HG02588 (cell line): ENCODE measurements around the gene IRS2.
A peak's percentile ranks its signal among the peaks of the same experiment; 100 is the strongest.
"Not testable (repeated sequence)": the region's sequence is repeated elsewhere in the genome, so short reads cannot be mapped to it uniquely, and the experiment has no call there.

ENCODE experiments used
- ATAC-seq: cut with Tn5 transposase; IDR thresholded peaks from one replicate; pipeline ENCODE4 v1.9.1; 2021; ENCODE audit warnings: mild to moderate bottlenecking, moderate library complexity; ENCODE audit not compliant: unreplicated experiment

Gene IRS2, protein sequence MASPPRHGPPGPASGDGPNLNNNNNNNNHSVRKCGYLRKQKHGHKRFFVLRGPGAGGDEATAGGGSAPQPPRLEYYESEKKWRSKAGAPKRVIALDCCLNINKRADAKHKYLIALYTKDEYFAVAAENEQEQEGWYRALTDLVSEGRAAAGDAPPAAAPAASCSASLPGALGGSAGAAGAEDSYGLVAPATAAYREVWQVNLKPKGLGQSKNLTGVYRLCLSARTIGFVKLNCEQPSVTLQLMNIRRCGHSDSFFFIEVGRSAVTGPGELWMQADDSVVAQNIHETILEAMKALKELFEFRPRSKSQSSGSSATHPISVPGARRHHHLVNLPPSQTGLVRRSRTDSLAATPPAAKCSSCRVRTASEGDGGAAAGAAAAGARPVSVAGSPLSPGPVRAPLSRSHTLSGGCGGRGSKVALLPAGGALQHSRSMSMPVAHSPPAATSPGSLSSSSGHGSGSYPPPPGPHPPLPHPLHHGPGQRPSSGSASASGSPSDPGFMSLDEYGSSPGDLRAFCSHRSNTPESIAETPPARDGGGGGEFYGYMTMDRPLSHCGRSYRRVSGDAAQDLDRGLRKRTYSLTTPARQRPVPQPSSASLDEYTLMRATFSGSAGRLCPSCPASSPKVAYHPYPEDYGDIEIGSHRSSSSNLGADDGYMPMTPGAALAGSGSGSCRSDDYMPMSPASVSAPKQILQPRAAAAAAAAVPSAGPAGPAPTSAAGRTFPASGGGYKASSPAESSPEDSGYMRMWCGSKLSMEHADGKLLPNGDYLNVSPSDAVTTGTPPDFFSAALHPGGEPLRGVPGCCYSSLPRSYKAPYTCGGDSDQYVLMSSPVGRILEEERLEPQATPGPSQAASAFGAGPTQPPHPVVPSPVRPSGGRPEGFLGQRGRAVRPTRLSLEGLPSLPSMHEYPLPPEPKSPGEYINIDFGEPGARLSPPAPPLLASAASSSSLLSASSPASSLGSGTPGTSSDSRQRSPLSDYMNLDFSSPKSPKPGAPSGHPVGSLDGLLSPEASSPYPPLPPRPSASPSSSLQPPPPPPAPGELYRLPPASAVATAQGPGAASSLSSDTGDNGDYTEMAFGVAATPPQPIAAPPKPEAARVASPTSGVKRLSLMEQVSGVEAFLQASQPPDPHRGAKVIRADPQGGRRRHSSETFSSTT (N-terminal part only)

DNA sequence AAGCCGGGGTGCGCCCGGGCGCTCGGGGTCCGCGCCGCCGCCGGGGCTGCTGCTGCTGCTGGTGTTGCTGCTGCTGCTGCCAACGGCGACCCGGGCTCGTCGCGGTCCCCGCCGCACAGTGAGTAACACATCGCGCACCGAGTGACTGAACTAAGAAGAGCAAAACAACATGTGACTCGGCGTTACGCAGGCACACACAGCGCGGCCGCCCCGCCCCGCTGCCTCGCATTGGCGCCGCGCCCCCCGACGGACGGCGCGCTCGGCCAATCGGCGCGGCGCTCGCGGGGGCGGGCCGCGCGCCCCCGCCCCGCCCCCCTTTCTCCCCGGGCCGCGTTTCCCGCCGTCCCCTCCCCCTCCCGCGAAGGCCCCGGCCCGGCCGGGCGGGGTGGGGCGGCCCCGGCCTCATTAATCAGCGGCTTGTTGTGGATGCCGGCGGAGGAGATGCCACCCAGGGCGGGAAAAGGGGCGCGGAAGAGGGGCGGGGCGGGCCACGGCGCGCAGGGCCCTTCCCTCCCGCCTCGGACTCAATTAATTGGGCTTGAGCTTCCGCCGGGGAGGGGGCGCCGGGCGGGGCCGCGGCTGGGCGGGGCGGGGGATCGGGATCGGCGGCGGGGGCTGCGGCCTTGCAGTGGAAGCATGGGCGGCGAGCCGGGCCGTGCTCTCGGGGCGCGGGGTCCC, at the start of gene IRS2:
IRS2 (minus strand) TSS at position 127 of the 678 bp plus-strand sequence. CDS start 530 bp downstream, outside the sequence.
- peak; percentile 93 for ATAC-seq

DNA sequence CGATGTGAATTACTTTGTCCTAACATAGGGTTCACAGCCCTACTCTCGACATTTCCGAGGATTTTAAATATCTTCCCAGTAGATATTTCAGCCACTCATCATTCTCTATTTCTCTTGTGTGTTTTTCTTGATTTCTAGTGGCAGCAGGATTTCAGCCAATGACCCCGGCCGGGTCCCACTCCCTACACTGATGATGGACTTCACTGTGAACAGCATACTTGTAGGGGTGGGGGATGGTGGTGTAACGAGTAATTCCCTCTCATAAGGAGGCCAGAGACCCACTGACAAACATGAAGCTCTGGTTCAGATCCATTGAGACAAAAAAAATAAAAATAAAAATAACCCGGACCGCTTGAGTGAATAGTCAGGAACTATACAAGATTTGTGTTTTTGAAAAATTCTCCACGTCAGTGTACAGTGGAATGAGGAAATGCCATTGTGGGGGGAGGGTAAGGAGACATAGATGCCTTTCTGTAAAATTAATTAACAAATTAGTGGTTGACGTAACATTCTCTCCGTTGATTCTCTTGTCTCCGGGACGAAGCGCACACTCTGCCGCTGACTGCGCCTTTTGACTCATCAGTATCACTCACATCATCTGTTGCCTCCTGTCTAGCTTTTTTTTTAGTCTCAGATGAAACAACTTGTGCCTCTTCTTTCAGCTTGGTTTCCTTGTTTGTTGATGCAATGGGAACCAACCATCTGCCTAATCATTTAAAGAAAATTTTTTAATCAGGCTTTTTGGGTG, 48.8 kb upstream of the IRS2 start:
- no peak for ATAC-seq

DNA sequence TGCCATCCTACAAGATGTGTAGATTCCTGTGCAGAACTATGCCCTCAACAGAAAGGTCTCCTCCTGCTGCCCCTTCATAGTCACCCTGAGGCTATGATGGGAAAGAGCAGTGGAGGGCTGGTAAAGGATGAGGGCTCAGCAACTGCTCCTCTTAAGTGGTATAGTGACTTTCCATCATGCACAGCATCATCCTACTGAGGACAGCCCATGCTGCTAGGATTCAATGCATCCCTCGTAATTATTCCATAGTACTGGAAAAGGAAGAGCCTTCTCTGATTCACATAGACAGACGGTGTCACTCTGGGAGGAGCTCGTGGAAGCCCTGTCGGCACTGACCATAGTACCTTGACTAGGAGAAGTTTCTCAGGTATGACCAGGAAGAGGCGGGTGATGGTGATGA, 47.6 kb upstream of the IRS2 start:
- ATAC-seq = no peak

DNA sequence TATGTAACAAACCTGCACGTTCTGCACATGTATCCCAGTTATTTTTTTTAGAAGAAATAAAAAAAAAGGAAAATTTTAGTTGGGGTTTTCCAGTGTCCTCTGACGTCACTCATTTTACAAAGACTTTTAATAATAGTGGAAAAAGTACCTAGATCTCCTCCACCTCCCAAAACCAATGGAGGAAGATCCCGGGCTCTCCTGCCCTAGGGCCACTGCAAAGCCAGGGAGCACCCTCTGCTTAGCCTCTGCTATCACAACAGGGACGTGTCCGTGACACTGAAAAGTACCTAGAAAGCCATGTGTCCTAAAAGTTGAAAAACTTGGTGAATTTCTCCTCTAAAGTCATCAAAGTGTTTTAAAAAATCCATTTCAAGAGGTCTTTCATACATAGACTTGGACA, 46.7 kb upstream of the IRS2 start:
- no peak for ATAC-seq

DNA sequence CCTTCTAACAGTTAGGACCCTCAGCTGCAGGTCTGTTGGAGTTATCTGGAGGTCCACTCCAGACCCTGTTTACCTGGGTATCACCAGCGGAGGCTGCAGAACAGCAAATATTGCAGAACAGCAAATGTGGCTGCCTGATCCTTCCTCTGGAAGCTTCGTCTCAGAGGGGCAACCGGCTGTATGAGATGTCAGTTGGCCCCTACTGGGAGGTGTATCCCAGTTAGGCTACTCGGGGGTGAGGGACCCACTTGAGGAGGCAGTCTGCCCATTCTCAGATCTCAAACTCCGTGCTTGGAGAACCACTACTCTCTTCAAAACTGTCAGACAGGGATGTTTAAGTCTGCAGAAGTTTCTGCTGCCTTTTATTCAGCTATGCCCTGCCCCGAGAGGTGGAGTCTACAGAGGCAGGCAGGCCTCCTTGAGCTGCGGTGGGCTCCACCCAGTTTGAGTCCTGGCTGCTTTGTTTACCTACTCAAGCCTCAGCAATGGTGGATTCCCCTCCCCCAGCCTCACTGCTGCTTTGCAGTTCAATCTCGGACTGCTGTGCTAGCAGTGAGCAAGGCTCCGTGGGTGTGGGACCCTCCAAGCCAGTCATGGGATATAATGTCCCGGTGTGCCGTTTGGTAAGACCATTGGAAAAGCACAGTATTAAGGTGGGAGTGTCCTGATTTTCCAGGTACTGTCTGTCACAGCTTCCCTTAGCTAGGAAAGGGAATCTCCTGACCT, 42.4 kb upstream of the IRS2 start:
- ATAC-seq = not testable (repeated sequence)

DNA sequence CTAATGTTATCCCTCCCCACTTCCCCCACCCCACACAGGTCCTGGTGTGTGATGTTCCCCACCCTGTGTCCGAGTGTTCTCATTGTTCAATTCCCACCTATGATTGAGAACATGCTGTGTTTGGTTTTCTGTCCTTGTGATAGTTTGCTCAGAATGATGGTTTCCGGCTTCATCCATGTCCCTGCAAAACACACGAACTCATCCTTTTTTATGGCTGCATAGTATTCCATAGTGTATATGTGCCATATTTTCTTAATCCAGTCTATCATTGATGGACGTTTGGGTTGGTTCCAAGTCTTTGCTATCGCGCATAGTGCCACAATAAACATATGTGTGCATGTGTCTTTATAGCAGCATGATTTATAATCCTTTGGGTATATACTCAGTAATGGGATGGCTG, 36.8 kb upstream of the IRS2 start:
- ATAC-seq = not testable (repeated sequence)

DNA sequence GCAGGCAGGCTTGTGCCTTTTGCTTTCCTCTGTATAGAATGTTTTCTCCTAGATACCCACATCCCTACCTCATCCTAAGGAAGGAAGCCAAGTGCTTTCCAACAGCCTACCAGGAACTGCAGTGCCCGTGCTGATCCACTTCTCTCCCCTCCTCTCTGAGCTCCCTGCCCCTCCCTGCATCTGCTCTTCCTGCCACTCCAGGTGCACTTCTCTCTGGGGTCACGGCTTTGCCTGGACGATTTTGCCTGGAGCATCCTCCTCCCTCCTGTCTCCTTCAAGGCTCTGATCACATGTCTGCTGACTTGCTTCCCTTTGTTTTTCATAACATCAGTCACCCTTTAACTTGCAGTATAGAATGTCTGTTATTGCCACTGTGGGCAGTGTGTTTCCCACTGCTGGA, 34.7 kb upstream of the IRS2 start:
- ATAC-seq = no peak

DNA sequence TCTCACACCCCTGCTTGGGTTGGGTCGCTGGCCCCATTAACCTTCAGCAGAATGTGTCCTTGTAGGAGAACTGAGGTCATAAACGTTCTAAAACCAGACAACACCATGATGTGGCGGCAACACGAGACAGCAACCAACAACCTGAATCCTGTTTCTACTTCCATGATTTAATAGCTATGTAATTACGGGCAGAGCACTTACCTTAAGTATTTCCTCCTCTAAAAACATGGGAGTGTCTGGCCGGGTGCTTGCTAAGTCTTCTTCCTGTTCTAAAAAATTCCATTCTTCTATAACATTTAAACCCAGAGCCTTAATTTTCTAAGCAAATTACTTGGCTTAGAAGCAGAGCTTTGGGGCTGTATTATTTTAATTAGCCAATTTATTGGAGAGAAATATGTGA, 33.5 kb upstream of the IRS2 start:
- no peak for ATAC-seq

DNA sequence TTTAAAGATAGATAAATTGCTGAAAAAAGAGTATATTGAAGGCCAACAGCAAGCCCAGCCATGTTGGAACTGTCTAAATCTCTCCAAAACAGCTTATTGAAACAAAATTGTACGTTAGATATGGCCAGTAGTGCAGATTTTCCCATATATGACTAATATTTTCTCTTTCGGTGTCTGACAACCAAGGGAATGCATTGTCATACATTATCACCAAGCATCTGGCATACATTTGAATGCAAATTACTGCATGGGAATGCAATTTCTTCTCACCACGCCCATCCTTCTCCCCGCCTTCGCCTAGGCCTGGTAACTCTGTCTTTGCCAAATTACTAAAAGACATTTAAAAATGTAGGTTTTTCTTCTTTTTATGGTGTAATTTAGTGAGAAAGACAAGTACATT, 32.5 kb upstream of the IRS2 start:
- no peak for ATAC-seq

DNA sequence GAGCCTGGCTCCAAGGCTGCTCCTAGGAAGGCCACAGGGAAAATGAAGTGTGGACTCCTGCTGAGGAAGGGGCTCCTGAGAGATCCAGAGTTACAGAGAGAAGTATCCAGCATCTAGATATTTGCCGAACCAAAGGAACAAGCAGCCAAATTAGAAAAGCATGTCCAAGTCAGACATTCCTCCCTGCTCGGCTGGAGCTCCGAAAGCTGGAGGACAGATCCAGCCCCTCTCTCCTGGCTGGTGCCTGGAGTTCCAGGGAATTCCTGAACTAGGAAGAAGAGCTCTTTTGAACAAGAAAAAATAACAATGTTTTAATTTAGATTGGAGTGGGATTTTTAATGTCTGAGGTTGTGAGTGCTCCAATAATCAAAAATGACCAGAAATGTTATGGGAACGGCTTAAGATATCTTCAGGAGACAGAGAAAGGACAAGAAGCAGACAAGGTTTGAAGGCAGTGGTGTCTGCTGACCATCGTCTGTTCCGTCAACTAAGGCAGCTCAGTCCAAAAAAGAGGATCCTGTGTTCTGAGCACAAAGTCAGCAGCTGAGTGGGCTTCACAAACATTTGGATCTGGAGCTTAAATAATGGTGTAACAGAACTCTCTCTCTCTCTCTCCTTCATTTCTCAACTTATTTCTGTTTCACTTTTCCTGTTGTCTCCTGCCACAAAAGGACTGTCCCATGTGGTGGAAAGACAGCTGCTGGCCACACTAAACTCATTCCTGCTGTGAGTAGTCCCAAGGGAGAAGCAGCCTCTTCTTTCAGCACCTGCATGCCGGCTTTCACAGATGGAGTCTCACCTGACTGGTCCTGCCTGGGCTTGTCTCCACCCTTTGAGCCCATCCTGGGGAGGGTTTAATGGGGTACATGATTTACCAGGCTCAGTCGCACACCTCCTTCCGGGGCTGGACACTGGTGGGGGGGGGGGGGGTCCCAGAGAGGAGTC, 31.5 kb upstream of the IRS2 start:
- ATAC-seq = no peak

DNA sequence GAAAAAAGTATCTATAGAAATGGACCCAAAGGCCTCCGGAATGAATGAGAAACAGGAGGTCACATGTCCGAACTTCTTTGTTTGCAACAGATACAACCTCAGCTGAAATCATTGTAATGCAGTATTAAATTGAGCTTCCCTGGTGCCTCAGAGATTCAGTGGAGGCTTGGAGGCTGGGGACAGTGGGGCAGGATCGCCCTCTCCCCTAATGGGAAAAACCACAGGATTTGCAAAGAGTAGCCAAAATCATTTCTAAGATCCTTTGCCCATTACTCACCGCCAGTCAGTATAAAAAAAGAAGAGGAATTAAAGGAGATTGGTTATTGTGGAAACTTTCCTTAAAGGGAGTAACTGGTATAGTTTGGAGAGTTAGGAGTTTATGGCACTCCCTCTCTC, 30.4 kb upstream of the IRS2 start:
- no peak for ATAC-seq

DNA sequence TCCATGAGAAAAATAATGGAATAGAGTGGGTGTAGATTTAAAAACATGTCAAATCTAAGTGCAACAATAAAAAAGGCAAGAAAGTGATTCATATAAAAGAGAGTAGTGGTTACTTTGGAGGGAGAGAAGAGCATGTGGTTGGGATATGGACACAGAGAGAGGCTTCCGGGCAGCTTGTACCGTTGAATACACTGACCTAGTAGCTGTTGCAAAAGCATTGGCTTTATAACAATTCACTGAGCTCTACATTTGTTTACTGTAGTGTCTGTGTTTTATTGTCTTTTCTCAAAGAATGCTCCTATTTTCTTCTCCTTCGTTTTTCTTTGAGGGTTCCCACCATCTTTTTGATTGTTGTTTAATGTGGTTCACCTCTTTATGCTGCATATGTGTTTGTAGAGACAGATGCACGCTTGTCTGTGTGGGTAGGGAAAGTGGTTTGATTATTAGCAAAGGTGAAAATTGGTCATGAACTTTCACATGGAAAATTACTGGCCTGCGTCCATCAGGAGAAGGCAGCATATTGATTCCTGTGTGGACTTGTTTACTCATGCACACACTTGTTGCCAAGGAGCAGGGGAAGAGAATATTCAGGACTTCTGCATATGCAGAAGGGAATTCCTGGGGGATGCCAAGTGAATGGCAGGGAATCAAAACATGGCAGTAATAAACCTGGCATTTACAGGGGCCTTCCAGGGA, 29.9 kb upstream of the IRS2 start:
- ATAC-seq = no peak

DNA sequence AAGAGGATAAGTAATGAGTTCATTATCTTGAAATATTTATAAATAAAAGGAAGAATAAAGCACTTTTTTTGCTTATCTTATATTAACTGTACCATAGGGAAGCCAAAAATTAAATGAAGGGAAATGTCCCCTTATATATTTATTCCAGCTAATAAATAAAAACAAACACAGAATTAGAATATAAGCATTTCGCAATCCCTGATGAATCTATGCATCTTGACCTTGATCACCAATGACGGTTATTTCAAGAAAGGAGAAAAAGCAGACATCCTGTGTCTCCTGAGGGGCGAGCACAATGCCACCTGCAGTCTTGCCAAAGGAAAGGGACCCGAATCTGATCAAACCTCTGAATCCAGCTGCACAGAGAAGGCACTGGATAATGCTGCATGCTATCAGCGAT, 29.3 kb upstream of the IRS2 start:
- ATAC-seq = no peak

DNA sequence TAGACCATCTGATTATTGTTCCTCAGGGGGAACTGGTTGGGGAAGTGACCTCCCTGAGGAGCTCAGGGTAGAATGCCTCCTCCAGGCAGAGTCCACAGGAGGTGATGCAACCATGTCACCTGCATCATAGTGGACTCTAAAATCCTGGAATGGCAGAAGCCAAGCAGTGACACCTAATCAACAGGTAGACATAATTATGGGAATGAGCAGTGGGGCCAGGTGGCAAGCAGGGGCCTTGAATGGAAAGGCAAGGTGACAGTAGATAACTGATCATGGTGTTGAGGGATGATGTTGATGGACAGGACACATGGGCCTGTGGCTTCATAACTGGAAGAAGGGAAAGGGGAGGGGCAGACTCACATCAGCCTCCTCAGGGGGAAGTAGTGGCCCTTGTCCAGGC, 27.3 kb upstream of the IRS2 start:
- ATAC-seq = no peak

DNA sequence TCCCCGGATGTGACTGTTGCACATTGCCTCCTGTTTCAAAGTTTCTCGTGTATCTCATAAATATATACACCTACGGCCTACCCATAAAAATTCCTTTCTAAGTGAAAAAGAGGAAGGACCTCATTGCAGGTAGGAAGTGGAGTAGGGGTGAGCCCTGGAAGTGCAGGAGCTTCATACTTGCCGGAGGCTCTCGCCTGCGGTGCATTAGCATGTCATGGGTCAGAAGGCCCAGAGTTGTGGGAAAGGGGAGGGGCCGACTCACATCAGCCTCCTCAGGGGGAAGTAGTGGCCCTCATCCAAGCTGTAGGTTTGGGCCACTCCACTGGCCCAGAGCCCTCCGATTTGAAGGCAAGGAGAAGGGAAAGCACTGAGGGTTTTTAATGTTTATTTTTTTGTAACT, 26.0 kb upstream of the IRS2 start:
- no peak for ATAC-seq

DNA sequence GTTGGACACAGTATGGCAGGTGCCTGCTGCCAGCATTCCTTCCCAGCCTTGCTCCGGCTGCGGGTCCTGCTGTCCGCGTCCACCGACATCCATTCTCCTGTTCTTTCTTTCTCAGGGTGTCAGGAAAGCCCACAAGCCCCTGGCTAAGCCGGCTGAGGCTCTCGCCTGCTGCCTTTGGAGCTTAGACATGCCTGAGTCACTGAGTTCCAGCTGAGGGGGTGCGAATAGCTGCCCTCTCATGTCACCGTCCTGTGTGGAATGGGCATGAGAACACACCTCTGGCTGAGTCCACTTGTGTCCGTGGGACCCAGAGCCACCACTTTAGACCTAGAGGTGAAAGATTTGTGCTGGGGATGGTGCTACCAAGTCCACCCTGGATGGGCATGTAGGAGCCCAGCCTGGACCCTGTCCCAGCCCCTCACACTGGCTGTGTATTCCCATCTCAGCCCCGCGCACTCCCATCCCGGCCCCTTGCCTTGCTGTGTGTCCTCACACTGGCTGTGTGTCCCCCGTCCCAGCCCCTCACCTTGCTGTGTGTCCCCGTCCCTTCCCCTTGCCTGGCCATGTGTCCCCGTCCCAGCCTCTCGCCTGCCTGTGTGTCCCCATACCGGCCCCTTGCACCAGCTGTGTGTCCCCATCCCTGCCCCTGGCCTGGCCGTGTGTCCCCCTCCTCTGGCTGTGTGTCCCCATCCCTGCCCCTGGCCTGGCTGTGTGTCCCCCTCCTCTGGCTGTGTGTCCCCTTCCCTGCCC, 24.6 kb upstream of the IRS2 start:
- no peak for ATAC-seq
